NCI-H748 treated with DMSO at 0.1 percent for 48 hours (cell line): Measurements from ENCODE around the gene PKN1.
"Not testable (repeated sequence)": the region's sequence is repeated elsewhere in the genome, so short reads cannot be mapped to it uniquely, and the experiment has no call there.

Experiments used
- DNase-seq: peaks from one replicate; lab custom pipeline; 2025; lab: John Stamatoyannopoulos, UW

PKN1 gene

GRCh38 chr19:14430712-14431111 lies 2.4 kb upstream of the PKN1 start:
- no peak for DNase-seq

DNA sequence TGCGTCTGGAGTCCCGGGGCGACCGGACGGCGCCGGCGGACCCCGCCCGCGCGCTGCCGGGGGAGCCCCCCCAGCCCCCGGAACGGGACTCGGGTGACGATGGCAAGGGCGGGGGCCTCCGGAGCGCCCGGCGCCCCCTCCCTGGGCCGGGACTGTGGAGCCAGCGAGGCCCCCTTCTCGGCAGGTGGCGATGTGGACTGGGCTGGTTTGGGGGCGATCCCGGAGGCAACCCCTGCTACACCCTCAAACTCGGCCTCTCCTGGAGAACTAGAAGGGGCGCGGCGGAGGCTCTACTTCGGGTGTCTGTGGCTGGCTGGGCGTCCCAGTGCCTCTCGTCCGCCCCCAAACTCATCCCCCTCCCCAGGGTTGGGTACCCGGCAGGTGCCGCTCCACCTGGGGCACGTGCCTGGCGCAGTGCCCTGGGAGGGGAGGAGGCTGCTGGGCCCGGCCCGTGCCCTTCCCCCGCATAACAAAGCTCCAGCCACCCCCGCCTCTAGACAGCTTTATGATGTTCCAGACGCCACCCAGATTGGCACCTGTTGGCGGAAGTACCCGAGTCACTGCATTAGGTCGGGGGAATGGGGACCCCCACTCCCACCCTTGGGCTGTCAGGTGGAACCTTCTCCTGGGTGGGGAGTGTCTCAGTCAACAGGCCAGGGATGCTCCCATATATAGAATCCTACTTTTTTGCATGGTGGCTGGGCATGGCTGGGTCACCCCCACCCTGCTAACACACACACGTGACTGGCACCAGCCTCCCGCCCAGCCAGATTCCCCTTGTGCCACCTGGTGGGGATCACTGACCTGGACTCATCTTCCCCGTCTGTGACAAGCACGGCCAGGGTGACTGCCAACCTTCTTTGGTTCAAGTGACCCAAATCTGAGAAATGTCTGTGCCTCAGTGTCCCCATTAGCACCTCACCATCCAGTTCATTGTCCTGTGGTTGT lies 722 bp downstream of the PKN1 start:
- peak; percentile 8 for DNase-seq

- DNase-seq, result no peak
Measured at GRCh38 chr19:14434543-14435319, 1.6 kb downstream of the PKN1 start.

GRCh38 chr19:14435320-14436050 lies 2.4 kb downstream of the PKN1 start:
- no peak for DNase-seq

GRCh38 chr19:14437578-14438140 lies 4.6 kb downstream of the PKN1 start:
- no peak for DNase-seq

DNA sequence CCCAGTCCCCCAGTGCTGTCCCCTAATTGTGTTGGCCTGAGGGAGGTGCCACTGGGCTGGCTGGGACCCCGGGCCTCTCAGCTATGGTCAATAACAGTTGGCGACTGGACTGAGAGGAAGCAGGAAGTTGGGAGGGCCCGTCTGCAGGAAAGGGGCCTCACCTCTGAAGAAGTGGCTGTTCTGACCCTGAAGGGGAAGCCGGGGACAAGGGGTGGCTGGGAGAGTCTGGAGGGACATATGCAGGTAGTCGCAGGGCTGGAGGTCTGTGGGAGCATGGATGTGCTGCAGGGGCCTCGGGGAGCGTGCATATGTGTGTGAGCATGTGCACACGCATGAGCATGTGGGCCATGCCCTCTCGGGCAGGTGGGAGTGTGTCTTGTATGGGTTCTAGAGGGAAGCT lies 5.9 kb downstream of the PKN1 start:
- DNase-seq, result no peak

DNA sequence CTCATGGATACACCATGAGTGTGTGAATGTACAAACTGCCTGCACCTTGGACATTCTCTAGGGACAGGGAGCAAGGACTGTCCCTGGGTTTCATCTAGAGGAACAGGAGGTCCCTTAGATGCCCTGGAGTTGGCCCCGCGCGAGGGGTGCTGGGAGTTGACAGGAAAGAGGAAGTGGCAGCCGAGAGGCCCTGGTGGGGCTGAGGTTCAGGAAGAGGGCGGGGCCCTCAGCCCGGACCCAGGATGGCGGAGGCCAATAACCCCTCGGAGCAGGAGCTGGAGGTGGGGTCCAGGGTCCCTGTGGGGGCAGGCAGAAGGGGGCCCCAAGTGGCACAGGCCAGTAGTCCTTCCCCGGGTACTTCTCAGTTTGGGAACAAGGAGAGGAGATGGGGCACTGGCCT lies 6.9 kb downstream of the PKN1 start:
- no peak for DNase-seq

DNA sequence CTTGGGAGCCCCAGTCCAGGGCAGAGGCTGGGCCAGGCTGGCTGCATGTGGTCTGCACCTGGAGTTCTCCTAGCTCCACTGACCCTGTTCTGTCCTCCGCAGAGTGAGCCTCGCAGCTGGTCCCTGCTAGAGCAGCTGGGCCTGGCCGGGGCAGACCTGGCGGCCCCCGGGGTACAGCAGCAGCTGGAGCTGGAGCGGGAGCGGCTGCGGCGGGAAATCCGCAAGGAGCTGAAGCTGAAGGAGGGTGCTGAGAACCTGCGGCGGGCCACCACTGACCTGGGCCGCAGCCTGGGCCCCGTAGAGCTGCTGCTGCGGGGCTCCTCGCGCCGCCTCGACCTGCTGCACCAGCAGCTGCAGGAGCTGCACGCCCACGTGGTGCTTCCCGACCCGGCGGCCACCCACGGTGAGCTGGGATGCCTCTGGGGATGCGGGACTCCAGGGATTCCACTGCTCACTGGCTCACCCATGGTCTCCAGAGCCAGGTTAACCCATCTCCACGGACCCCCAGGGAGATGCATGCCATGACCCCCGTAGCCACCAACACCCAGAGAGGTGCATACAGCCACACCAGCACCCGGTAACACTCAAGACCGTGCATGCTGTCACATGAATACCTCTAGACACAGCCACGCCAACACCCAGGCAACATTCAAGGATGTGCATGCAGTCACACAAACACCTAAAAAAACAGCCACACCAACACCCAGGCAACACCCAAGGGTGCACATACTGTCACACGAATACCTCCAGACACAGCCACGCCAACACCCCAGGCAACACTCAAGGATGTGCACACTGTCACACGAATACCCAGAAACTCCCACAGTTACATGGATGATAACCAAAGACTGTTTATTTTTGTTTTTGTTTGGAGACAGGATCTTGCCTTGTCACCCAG lies 8.2 kb downstream of the PKN1 start:
- DNase-seq, result no peak

- DNase-seq, result no peak
Measured at GRCh38 chr19:14442891-14443631, 10.0 kb downstream of the PKN1 start.

DNA sequence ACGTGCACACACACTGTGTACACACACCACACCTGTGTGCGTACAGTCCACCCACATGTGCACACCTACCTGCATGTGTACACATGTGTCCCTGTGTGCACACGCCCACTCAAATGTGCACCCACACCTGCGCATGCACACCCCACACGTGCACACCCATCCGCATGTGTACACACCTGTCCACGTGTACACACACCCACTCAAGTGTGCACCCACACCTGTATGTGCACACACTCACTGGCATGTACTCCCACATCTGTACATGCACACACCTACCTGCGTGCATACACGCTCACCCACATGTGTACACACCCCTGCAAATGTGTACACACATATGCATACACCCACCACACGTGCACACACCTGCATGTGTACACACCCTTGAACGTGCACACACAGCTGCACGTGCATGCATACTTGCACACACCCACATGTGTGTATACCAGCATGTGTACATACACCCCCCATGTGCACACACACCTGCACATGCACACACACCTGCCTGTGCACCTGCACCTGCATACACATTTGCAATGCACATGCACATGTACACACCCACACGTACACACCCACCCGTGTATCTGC lies 10.6 kb downstream of the PKN1 start:
- no peak for DNase-seq

DNA sequence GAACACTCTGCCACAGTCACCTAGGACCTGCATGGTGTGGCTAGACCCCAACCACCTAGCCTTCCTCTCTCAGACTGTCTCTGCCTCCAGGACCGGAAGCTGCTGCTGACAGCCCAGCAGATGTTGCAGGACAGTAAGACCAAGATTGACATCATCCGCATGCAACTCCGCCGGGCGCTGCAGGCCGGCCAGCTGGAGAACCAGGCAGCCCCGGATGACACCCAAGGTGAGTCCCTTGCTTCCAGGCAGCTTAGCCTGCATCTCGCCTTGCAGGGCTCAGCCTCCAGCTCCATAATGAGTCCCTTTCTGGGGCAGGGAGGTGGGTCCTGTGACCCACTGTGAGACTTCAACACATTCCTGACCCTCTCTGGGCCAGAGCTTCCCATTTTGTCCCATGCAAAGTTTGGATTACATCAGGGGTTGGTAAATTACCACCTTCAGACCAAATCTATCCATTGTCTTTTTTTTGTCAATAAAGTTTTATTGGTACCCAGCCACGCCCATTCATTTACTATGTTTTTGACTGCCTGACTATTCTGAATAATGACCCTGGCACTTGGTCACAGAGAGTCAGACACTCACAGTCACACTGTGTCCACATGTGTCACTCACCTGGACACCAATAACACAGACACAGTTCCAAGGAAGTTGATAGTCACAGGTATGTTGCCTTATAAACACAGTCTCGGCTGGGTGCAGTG lies 13.4 kb downstream of the PKN1 start:
- no peak for DNase-seq

DNA sequence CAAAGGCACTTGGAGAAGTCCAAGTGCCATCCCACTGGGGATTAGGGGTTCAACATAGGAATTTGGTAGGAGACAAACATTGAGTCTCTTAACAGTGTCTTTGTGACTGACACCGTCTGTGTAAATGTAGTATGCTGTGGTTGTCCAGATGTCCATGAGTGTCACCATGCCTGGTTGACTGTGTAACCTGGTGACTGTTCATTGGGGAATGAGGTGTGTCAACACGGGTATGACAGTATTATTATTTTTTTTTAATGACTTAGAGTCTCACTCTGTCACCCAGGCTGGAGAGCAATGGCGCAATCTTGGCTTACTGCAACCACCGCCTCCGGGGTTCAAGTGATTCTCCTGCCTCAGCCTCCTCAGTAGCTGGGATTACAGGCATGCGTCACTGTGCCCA lies 16.2 kb downstream of the PKN1 start:
- DNase-seq, result no peak

- no peak for DNase-seq
Measured at GRCh38 chr19:14450168-14450874, 17.2 kb downstream of the PKN1 start.

- no peak for DNase-seq
Measured at GRCh38 chr19:14450876-14451275, 17.8 kb downstream of the PKN1 start.

DNA sequence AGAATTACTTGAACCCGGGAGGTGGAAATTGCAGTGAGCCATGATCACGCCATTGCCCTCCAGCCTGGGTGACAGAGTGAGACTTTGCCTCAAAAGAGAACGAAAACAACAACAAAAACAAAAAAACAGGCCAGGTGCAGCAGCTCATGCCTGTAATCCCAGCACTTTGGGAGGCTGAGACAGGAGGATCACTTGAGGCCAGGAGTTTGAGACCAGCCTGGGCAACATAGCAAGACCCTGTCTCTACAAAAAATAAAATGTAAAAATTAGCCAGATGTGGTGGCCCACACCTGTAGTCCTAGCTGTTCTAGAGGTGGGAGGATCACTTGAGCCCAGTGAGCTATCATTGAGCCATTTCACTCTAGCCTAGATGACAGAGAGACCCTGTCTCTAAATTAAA lies 19.2 kb downstream of the PKN1 start:
- not testable (repeated sequence) for DNase-seq

DNA sequence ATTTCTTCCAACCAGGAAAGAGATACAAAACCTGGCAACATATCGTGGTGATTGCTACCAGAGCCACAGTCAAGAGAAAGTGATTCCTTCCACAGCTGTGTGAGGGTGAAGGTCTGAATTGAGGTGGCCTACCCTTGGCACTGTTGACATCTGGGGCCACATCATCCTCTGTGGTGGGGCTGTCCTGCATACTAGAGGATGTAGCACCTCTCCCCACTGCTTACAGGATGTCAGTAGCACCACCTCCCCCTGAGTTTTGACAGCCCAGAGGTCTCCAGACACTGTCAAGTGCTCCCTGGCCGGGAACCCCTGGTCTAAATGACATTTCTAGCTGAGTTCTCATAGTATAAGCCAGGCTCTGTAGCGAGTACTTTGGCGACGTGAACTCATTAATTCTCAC lies 26.6 kb downstream of the PKN1 start:
- DNase-seq, result no peak

- no peak for DNase-seq
Measured at GRCh38 chr19:14460935-14461334, 27.8 kb downstream of the PKN1 start.

DNA sequence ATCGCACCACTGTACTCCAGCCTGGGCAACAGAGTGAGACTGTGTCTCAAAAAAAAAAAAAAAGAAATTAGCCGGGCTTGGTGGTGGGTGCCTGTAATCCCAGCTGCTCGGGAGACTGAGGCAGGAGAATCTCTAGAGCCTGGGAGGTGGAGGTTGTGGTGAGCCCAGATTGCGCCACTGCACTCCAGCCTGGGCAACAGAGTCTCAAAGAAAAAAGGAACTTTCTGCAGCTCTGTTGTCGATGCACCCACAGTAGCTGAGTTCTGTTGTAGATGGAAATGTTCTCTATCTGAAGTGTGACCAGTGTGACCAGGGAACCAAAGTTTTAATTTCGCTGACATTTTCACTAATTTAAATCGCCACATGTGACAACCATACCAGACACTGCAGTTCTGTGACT lies 29.3 kb downstream of the PKN1 start:
- DNase-seq, result not testable (repeated sequence)

DNA sequence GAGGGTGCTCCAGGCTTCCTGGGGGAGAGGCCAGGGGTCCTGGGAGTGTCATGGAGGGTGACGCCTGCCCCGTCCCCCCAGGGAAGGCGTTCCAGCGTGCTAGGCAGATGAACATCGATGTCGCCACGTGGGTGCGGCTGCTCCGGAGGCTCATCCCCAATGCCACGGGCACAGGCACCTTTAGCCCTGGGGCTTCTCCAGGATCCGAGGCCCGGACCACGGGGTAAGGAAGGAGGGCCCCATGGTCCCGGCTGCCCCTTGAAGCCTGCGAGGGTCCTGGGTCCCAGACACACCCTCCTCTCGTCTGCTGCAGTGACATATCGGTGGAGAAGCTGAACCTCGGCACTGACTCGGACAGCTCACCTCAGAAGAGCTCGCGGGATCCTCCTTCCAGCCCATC lies 30.6 kb downstream of the PKN1 start:
- DNase-seq, result no peak
